ACHN (cell line): ENCODE measurements around the gene ADAMTS13.
A peak's percentile ranks its signal among the peaks of the same experiment; 100 is the strongest.
"Not testable (repeated sequence)": the region's sequence is repeated elsewhere in the genome, so short reads cannot be mapped to it uniquely, and the experiment has no call there.

Experiments
- DNase-seq: peaks from one replicate; pipeline ENCODE4 v3.0.0-alpha.2; 2015
- in situ Hi-C: cut with HindIII; loops from 2 replicates; pipeline ENCODE4 v1.10.0; 2017; ENCODE audit warnings: low sequenced_read_pairs, low pct_ligation_motif_present, low pct_unique_long_range_greater_than_20kb

The ADAMTS13 gene

GRCh38 chr9:133443248-133443647, 21.1 kb downstream of the ADAMTS13 start:
- no peak for DNase-seq
- in situ Hi-C loops = no loop called here

- in situ Hi-C loops = no loop called here
- peak; percentile 31 for DNase-seq
Measured at GRCh38 chr9:133443982-133444381, 21.8 kb downstream of the ADAMTS13 start.

GRCh38 chr9:133445293-133445969, 23.3 kb downstream of the ADAMTS13 start:
- in situ Hi-C loops = no loop called here
- no peak for DNase-seq

- in situ Hi-C loops = no loop called here
- no peak for DNase-seq
Measured at GRCh38 chr9:133448487-133448972, 26.4 kb downstream of the ADAMTS13 start.

GRCh38 chr9:133449760-133450159, 27.6 kb downstream of the ADAMTS13 start:
- in situ Hi-C loops = no loop called here
- peak; percentile 62 for DNase-seq

- DNase-seq, in situ Hi-C loops: not testable (repeated sequence)
Measured at GRCh38 chr9:133451865-133452264, 29.7 kb downstream of the ADAMTS13 start.

- DNase-seq = no peak
- in situ Hi-C loops = no loop called here
Measured at GRCh38 chr9:133452562-133452961, 30.4 kb downstream of the ADAMTS13 start.

- in situ Hi-C loops = no loop called here
- DNase-seq = no peak
Measured at GRCh38 chr9:133453651-133454050, 31.5 kb downstream of the ADAMTS13 start.

- in situ Hi-C loops = no loop called here
- no peak for DNase-seq
Measured at GRCh38 chr9:133454325-133454724, 32.2 kb downstream of the ADAMTS13 start.

- in situ Hi-C loops = no loop called here
- no peak for DNase-seq
Measured at GRCh38 chr9:133454943-133455673, 32.9 kb downstream of the ADAMTS13 start.

GRCh38 chr9:133455936-133456335, 33.8 kb downstream of the ADAMTS13 start:
- no peak for DNase-seq
- in situ Hi-C loops = no loop called here

GRCh38 chr9:133456409-133456808, 34.2 kb downstream of the ADAMTS13 start:
- DNase-seq = no peak
- in situ Hi-C loops = no loop called here

- in situ Hi-C loops = no loop called here
- DNase-seq = no peak
Measured at GRCh38 chr9:133457233-133457632, 35.1 kb downstream of the ADAMTS13 start.

GRCh38 chr9:133457748-133458147, 35.6 kb downstream of the ADAMTS13 start:
- in situ Hi-C loops = no loop called here
- no peak for DNase-seq

GRCh38 chr9:133458643-133459312, 36.6 kb downstream of the ADAMTS13 start:
- in situ Hi-C loops = no loop called here
- no peak for DNase-seq

- peak; percentile 90 for DNase-seq
- in situ Hi-C loops = no loop called here
Measured at GRCh38 chr9:133459476-133460404, 37.6 kb downstream of the ADAMTS13 start, which contains the start of gene CACFD1. Gene CACFD1, plus strand, starts transcription at chr9:133459978. Its CDS starts 89 bp downstream, at chr9:133460067.

GRCh38 chr9:133460405-133461175, 38.4 kb downstream of the ADAMTS13 start:
- in situ Hi-C loops = no loop called here
- peak; percentile 17 for DNase-seq

- no peak for DNase-seq
- in situ Hi-C loops = no loop called here
Measured at GRCh38 chr9:133461975-133462374, 39.8 kb downstream of the ADAMTS13 start.
